Mucosa of rectum (tissue), 2 donors: ENCODE results near the gene SELENOO.
"Not testable (repeated sequence)": the region's sequence is repeated elsewhere in the genome, so short reads cannot be mapped to it uniquely, and the experiment has no call there.

Source experiments
- H3K27ac ChIP-seq, 2 donors: one replicate each; pipeline ENCODE4 v1.7.0; 2013; ENCODE audit warnings: inconsistent platforms in 2 of 2, low read depth in 2 of 2, low read length in 2 of 2
- H3K27me3 ChIP-seq, 2 donors: one replicate each; pipeline ENCODE4 v1.7.0; 2013; ENCODE audit warnings: low read length in 2 of 2; ENCODE audit not compliant: control insufficient read depth in 2 of 2, insufficient read depth in 2 of 2
- H3K36me3 ChIP-seq, 2 donors: one replicate each; pipeline ENCODE4 v1.7.0; 2013; ENCODE audit warnings: low read length in 2 of 2; ENCODE audit not compliant: control insufficient read depth in 2 of 2, insufficient read depth in 2 of 2
- H3K4me1 ChIP-seq, 2 donors: one replicate each; pipeline ENCODE4 v1.7.0; 2013; ENCODE audit warnings: low read length in 2 of 2, mild to moderate bottlenecking in 1 of 2; ENCODE audit not compliant: control insufficient read depth in 2 of 2, insufficient read depth in 2 of 2
- H3K4me3 ChIP-seq, 2 donors: one replicate each; pipeline ENCODE4 v1.7.0; 2013; ENCODE audit warnings: low read length in 2 of 2
- H3K9ac ChIP-seq, 2 donors: one replicate each; pipeline ENCODE4 v1.7.0; 2013; ENCODE audit warnings: low read length in 2 of 2, low read depth in 1 of 2, mild to moderate bottlenecking in 1 of 2
- H3K9me3 ChIP-seq, 2 donors: one replicate each; pipeline ENCODE4 v1.7.0; 2013; ENCODE audit warnings: low read length in 2 of 2; ENCODE audit not compliant: control insufficient read depth in 2 of 2
- donor health status: healthy.
- donor health status: Normal muscosa, but diverticular disease.

Gene SELENOO

DNA sequence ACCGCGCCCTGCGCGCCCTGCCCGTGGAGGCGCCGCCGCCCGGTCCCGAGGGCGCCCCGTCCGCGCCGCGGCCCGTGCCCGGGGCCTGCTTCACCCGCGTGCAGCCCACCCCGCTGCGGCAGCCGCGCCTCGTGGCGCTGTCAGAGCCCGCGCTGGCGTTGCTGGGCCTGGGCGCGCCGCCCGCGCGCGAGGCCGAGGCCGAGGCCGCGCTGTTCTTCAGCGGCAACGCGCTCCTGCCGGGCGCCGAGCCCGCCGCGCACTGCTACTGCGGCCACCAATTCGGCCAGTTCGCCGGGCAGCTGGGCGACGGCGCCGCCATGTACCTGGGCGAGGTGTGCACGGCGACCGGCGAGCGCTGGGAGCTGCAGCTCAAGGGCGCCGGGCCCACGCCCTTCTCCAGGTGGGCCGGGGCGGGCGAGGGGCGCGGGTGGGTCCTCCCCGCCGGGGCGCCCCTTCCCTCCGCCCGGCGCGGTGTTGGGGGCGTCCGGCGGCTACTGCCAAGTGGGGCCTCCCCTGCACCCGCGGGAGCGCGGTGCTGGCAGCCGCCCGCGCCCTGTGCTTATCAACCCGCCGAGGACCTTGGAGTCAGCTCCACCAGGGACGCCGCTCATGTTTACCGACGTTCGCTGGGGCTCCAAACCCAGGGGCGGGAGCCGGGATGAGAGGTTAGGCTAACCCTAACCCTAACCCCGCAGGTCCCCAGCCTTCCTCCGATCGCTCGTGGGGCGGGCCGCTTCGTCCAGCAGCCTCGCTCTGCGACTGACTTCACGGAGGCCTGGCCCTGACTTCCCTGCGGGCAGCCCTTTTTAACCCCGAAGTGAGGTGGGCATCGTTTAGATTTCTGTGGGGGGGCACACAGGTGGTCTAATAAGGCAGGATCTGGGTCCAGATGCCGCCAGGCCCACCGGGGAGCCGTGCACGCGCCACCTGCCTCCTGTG, 649 bp downstream of the SELENOO start:
- peak overlapping the region; percentile 63 to 67 for H3K9ac ChIP-seq
- H3K27ac ChIP-seq, result peak overlapping the region; percentile 63 to 71
- H3K27me3 ChIP-seq, result no peaks in the 10 kb centered on the region
- peak overlapping the region; percentile 61 to 76 for H3K4me3 ChIP-seq
- H3K4me1 ChIP-seq, result peaks cover 7 to 14% of the 10 kb centered on the region in 2 donors
- no peaks in the 10 kb centered on the region for H3K9me3 ChIP-seq
- H3K36me3 ChIP-seq, result peaks cover 7 to 12% of the 10 kb centered on the region in 2 donors

DNA sequence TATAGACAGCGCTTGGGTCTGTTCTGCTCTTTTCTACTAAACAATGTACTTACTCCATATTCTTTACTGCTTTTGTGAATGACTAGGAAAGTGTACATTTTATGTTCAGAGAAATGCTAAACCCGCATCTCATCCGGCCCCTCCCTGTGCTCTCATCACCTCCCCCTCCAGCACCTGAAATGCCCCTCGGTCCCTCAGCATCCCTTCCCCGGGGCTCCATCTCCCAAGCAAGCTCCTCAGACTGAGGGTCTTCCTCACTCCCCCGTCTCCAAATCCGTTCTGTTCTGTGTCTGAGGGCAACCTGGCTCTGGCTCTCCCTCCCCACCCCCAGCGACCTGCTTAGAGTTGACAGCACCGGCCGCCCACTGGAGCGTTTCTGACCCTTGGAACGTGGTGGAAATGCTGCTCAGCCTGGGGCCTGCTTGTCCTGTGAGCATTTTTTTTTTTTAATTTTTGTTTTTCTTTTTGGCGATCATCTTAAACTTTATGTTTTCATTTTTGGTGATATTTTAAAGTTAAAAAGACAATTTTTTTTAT, 1.4 kb downstream of the SELENOO start:
- peak overlapping the region; percentile 61 to 76 for H3K4me3 ChIP-seq
- peaks cover 7 to 15% of the 10 kb centered on the region in 2 donors for H3K4me1 ChIP-seq
- no peaks in the 10 kb centered on the region for H3K9me3 ChIP-seq
- H3K27me3 ChIP-seq, result no peaks in the 10 kb centered on the region
- H3K9ac ChIP-seq, result peak overlapping the region; percentile 63 to 67
- H3K27ac ChIP-seq, result no peak overlapping the region
- peaks cover 12 to 16% of the 10 kb centered on the region in 2 donors for H3K36me3 ChIP-seq

DNA sequence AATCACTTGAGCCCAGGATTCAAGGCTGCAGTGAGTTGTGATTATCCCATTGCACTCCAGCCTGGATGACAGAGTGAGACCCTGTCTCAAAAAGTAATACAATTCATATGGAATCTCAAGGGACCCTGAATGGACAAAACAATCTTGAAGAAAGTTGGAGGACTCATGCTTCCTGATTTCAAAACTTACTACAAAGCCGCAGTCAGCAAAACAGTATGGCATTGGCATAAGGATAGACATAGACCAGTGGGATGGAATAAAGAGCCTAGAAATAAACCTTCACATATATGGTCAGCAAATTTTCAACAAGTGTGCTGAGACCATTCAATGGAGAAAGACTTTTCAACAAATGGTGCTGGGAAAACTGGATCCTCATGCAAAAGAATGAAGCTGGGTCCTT, 2.5 kb downstream of the SELENOO start:
- Histone ChIP-seq H3K4me3 (no peak overlapping the region), H3K9ac (no peak overlapping the region), H3K27ac (no peak overlapping the region), H3K9me3 (no peaks in the 10 kb centered on the region), H3K27me3 (no peaks in the 10 kb centered on the region), H3K4me1 (peaks cover 7 to 15% of the 10 kb centered on the region in 2 donors), H3K36me3 (peaks cover 11 to 14% of the 10 kb centered on the region in 2 donors)

- no peaks in the 10 kb centered on the region for H3K27me3 ChIP-seq
- peaks cover 11 to 18% of the 10 kb centered on the region in 2 donors for H3K36me3 ChIP-seq
- peaks cover 7 to 14% of the 10 kb centered on the region in 2 donors for H3K4me1 ChIP-seq
- no peak overlapping the region for H3K9ac ChIP-seq
- H3K4me3 ChIP-seq, result no peak overlapping the region
- H3K27ac ChIP-seq, result no peak overlapping the region
- H3K9me3 ChIP-seq, result no peaks in the 10 kb centered on the region
These were observed 3.8 kb downstream of the SELENOO start for GRCh38 chr22:50204571-50204970.

GRCh38 chr22:50204998-50205397, 4.2 kb downstream of the SELENOO start:
- peaks cover 13 to 18% of the 10 kb centered on the region in 2 donors for H3K36me3 ChIP-seq
- H3K4me1 ChIP-seq, result peaks cover 7 to 10% of the 10 kb centered on the region in 2 donors
- H3K9ac ChIP-seq, H3K27me3 ChIP-seq, H3K27ac ChIP-seq, H3K4me3 ChIP-seq, H3K9me3 ChIP-seq: not testable (repeated sequence)

DNA sequence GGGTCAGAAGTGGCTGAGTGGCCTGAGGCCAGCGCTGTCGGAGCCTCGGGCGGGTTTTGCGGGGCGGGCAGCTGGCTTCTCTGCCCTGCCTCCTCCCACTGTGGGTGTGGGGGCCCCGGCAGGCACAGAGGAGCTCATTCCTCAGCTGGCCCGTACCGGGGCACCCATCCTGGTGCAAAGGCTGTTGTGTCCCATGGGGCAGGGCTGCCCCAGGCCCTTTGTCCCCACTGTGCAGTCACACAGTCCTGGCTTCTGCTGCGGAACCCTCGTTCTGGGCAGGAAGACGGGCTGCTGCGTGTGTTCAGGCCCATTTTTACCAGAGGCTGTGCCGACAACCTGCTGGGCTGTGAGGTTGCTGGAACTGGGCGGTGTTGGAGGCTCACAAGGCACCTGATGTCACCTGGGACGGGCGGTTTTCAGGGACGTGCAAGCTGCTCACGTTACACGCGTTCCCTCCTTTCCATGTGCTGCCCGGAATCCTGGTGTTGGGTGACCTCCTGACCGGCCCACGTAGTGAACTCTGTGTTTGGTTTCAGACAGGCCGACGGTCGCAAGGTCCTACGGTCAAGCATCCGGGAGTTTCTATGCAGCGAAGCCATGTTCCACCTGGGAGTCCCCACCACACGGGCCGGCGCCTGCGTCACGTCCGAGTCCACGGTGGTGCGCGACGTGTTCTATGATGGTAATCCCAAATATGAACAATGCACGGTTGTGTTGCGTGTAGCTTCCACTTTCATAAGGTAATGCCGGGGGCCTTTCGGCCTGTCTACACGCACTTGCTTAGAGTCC, 5.2 kb downstream of the SELENOO start:
- H3K4me1 ChIP-seq, result peaks cover 7 to 10% of the 10 kb centered on the region in 2 donors
- peaks cover 20 to 24% of the 10 kb centered on the region in 2 donors for H3K36me3 ChIP-seq
- no peak overlapping the region for H3K4me3 ChIP-seq
- H3K9ac ChIP-seq, result no peak overlapping the region
- H3K27me3 ChIP-seq, result no peaks in the 10 kb centered on the region
- H3K9me3 ChIP-seq, result no peaks in the 10 kb centered on the region
- H3K27ac ChIP-seq, result no peak overlapping the region

DNA sequence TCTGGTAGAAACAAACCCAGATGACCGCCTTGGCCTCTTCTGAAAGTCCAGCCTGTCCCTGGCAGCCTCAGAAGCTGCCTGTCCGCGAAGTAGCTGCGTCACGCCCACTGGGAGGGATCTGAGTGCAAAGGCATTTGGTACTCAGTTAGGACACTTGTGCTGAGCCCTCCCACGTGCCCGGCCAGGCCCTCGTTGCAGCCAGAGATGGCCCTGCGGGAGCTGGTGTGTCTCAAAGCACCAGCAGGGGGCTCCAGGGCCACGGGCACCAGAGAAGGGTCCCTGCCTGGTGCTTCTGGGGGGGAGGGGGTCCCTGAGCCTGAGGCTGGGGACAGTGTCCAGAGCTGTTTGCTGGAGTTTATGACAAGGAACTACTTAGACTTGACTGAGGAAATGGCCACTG, 5.8 kb downstream of the SELENOO start:
- Histone ChIP-seq H3K27me3 (no peaks in the 10 kb centered on the region), H3K27ac (no peak overlapping the region), H3K4me1 (peaks cover 7 to 10% of the 10 kb centered on the region in 2 donors), H3K9me3 (no peaks in the 10 kb centered on the region), H3K36me3 (peaks cover 24 to 30% of the 10 kb centered on the region in 2 donors), H3K9ac (no peak overlapping the region), H3K4me3 (no peak overlapping the region)

DNA sequence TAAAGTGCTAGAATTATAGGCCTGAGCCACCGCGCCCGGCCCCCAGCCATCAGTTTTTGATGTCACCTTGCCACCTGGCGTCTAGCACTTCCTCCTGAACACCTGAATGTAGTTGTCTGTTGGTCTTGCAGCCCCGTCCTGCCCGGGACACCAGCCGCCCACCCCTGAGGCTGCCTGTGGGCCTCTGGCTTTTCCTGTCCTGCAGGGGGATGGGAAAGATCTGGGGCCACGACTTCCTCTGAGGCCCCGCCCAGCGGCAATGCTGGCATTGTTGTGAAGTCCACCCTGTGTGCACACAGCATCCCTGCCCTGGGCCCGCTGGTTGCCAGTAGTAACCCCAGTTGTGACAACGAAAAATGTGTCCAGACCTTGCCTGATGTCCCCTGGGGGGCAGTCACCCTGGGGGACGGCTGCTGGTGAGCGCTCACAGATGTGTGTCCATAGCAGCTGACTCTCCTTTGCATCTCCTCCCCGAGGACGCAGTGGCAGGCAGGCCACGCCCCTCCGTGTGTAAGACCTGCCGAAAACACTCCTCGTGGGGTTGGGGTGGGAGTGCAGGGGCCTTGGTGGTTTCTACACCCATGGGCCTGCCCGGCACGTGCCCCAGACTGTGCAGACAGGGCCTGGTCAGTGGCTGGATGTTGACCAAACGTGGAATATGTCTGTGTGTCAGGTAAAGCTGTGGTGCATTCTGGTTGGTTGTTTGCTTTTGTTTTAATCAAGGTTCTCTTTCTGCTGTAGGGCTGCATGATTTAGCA, 6.8 kb downstream of the SELENOO start:
- Histone ChIP-seq H3K4me1 (peaks cover 0 to 3% of the 10 kb centered on the region in 2 donors), H3K9me3 (no peaks in the 10 kb centered on the region), H3K4me3 (no peak overlapping the region), H3K27me3 (no peaks in the 10 kb centered on the region), H3K27ac (no peak overlapping the region), H3K9ac (no peak overlapping the region), H3K36me3 (peaks cover 28 to 33% of the 10 kb centered on the region in 2 donors)

DNA sequence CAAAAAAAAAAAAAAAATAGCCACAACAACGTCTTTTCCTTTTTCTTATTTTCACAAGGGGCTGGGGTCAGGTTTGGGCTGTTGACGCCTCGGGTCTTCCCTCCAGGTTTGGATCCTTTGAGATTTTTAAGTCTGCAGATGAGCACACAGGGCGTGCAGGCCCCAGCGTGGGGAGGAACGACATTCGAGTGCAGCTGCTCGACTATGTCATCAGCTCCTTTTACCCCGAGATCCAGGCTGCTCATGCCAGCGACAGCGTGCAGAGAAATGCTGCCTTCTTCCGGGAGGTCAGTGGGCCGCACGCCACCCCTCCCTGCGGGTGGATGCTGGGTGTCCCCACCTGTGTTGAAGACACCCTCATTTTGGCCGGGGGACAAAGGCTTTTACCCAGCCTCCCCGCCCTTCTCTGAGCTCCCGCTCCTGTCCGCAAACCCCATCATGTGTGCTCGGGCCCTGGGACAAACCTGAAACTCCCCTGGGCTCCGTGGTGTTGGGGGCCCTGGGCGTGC, 7.7 kb downstream of the SELENOO start:
- no peak overlapping the region for H3K4me3 ChIP-seq
- peaks cover 0 to 3% of the 10 kb centered on the region in 2 donors for H3K4me1 ChIP-seq
- no peak overlapping the region for H3K9ac ChIP-seq
- H3K27ac ChIP-seq, result no peak overlapping the region
- H3K9me3 ChIP-seq, result no peaks in the 10 kb centered on the region
- H3K36me3 ChIP-seq, result peaks cover 36 to 38% of the 10 kb centered on the region in 2 donors
- H3K27me3 ChIP-seq, result no peaks in the 10 kb centered on the region
